ENCODE data around the gene BCDIN3D.

BCDIN3D gene

DNA sequence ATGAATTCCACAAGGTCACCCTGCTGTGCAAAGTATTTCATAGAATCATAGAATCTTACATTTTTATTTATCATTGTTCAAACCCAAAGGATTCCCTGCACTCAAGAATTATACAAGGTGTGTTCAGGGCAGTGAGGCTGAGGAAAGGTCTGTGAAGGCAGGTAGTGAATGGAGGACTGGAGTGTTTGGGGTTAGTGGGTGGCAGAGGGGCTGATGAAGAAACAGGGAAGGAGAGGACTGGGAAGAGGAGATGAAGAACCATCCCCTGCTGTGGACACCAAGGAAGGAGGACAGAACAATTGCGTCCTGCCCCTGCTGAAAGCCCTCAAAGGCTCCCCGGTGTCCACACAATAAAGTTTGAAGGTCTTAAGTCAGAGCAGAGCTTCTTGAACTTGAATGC, 10.8 kb upstream of the BCDIN3D start:
- no peaks in the 10 kb centered on the region for H3K9me2 ChIP-seq (ENCODE audit: low read depth, low read length)
- H2AFZ ChIP-seq (ENCODE audit: low read length): no peak overlapping the region
- peaks cover 5% of the 10 kb centered on the region; the same call in 1 of the 2 replicates for H3K27me3 ChIP-seq (ENCODE audit: insufficient read depth, low read length)
- no peaks in the 10 kb centered on the region; the same call in 1 of the 2 replicates for H3K36me3 ChIP-seq (ENCODE audit: insufficient read depth, low read length)
- H3K9me3 ChIP-seq (ENCODE audit: low read length): no peaks in the 10 kb centered on the region
- H3F3A ChIP-seq (ENCODE audit: insufficient read depth, low read length): no peaks in the 10 kb centered on the region
- H3K4me1 ChIP-seq (ENCODE audit: insufficient read depth, low read length, severe bottlenecking): no peaks in the 10 kb centered on the region
- H3K4me3 ChIP-seq (ENCODE audit: low read depth, low read length, poor library complexity, severe bottlenecking): no peak overlapping the region
- no peak overlapping the region for H3K4me2 ChIP-seq (ENCODE audit: low read length)
- no peak overlapping the region for H3K9ac ChIP-seq (ENCODE audit: low read length)
- H3K27ac ChIP-seq (ENCODE audit: low read depth, low read length, poor library complexity, severe bottlenecking): no peak overlapping the region
- no peaks in the 10 kb centered on the region for H4K20me1 ChIP-seq (ENCODE audit: insufficient read depth, low read length)
- no peaks in the 10 kb centered on the region for H3K79me2 ChIP-seq (ENCODE audit: insufficient read depth, low read length)
- TF ChIP-seq EZH2 (IDR thresholded peaks at IDR 0.05; ENCODE audit: borderline replicate concordance, low read length) (no peak), CTCF (IDR thresholded peaks at IDR 0.05; ENCODE audit: low read length) (no peak)

DNA sequence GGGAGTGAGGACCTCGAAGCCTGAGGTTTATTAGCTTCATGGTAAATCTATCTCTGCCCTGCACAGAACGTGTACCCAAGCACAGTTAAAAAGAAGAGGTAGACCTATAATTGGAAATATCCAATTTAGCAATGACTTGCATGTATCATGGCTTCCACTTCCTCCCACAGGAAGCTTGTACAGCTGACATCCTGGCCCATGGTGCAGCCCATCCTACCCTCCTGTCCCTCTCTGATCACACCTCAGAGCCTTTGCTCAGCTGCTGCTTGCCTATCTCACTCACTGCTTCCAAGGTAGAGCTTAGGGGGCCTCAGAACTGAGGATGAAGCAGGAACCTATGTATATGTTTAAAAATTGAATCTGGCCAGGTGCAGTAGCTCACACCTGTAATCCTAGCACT, 4.3 kb upstream of the BCDIN3D start:
- Histone ChIP-seq H2AFZ (ENCODE audit: low read length) (no peak overlapping the region), H3K9ac (ENCODE audit: low read length) (no peak overlapping the region), H3K27me3 (ENCODE audit: insufficient read depth, low read length) (no peaks in the 10 kb centered on the region), H3K27ac (ENCODE audit: low read depth, low read length, poor library complexity, severe bottlenecking) (no peak overlapping the region), H3K36me3 (ENCODE audit: insufficient read depth, low read length) (no peaks in the 10 kb centered on the region), H3K4me3 (ENCODE audit: low read depth, low read length, poor library complexity, severe bottlenecking) (no peak overlapping the region), H3K4me2 (ENCODE audit: low read length) (no peak overlapping the region), H4K20me1 (ENCODE audit: insufficient read depth, low read length) (no peaks in the 10 kb centered on the region), H3K79me2 (ENCODE audit: insufficient read depth, low read length) (no peaks in the 10 kb centered on the region), H3K9me2 (ENCODE audit: low read depth, low read length) (no peaks in the 10 kb centered on the region), H3K9me3 (ENCODE audit: low read length) (no peaks in the 10 kb centered on the region), H3F3A (ENCODE audit: insufficient read depth, low read length) (no peaks in the 10 kb centered on the region), H3K4me1 (ENCODE audit: insufficient read depth, low read length, severe bottlenecking) (peaks cover 6% of the 10 kb centered on the region)
- TF ChIP-seq CTCF (IDR thresholded peaks at IDR 0.05; ENCODE audit: low read length) (no peak), EZH2 (IDR thresholded peaks at IDR 0.05; ENCODE audit: borderline replicate concordance, low read length) (no peak)

- TF ChIP-seq CTCF (IDR thresholded peaks at IDR 0.05; ENCODE audit: low read length) (no peak), EZH2 (IDR thresholded peaks at IDR 0.05; ENCODE audit: borderline replicate concordance, low read length) (no peak)
- Histone ChIP-seq H3F3A (ENCODE audit: insufficient read depth, low read length) (no peaks in the 10 kb centered on the region), H3K79me2 (ENCODE audit: insufficient read depth, low read length) (no peaks in the 10 kb centered on the region), H3K4me1 (ENCODE audit: insufficient read depth, low read length, severe bottlenecking) (peaks cover 15% of the 10 kb centered on the region), H3K27ac (ENCODE audit: low read depth, low read length, poor library complexity, severe bottlenecking) (no peak overlapping the region), H3K4me3 (ENCODE audit: low read depth, low read length, poor library complexity, severe bottlenecking) (no peak overlapping the region), H3K9me2 (ENCODE audit: low read depth, low read length) (no peaks in the 10 kb centered on the region), H3K9me3 (ENCODE audit: low read length) (no peaks in the 10 kb centered on the region), H3K27me3 (ENCODE audit: insufficient read depth, low read length) (no peaks in the 10 kb centered on the region), H3K36me3 (ENCODE audit: insufficient read depth, low read length) (no peaks in the 10 kb centered on the region), H3K4me2 (ENCODE audit: low read length) (no peak overlapping the region), H4K20me1 (ENCODE audit: insufficient read depth, low read length) (no peaks in the 10 kb centered on the region), H2AFZ (ENCODE audit: low read length) (no peak overlapping the region), H3K9ac (ENCODE audit: low read length) (no peak overlapping the region)
Measured at GRCh38 chr12:49846032-49846431, 3.1 kb upstream of the BCDIN3D start.

All from OCI-LY1 (cell line).